ENCODE measurements around the gene SYNE2.

DNA sequence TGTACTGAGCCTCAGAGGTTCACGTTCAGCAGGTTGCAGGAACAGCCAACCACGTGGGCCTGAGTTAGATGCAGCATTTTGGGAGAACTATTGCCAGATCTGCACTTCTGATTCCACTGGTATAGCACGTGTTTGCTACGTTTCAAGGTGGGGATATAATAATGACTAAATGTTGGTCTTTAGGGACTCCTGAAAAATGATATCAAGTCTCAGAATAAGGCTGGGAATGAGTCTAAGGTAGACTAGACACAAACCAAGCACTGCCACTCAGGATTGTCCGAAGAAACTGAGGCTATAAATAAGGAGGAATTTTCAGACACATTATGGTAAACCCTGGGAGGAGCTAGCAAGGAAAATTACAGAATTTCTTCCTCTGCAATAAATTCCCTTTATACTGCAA lies 343.3 kb downstream of the SYNE2 start:
- TF ChIP-seq, protein P1, sequence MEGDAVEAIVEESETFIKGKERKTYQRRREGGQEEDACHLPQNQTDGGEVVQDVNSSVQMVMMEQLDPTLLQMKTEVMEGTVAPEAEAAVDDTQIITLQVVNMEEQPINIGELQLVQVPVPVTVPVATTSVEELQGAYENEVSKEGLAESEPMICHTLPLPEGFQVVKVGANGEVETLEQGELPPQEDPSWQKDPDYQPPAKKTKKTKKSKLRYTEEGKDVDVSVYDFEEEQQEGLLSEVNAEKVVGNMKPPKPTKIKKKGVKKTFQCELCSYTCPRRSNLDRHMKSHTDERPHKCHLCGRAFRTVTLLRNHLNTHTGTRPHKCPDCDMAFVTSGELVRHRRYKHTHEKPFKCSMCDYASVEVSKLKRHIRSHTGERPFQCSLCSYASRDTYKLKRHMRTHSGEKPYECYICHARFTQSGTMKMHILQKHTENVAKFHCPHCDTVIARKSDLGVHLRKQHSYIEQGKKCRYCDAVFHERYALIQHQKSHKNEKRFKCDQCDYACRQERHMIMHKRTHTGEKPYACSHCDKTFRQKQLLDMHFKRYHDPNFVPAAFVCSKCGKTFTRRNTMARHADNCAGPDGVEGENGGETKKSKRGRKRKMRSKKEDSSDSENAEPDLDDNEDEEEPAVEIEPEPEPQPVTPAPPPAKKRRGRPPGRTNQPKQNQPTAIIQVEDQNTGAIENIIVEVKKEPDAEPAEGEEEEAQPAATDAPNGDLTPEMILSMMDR (IDR thresholded peaks at IDR 0.05): no peak
- TF ChIP-seq EZH2 (IDR thresholded peaks at IDR 0.05): no peak

Data from neural progenitor cell (in vitro differentiated cells).